HG03060 (cell line): Measurements from ENCODE around the gene IFNL2.

Source experiments
- ATAC-seq: cut with Tn5 transposase; IDR thresholded peaks from one replicate; pipeline ENCODE4 v1.9.1; 2021; ENCODE audit warnings: low read depth, moderate number of reproducible peaks; ENCODE audit not compliant: unreplicated experiment

Gene IFNL2

DNA sequence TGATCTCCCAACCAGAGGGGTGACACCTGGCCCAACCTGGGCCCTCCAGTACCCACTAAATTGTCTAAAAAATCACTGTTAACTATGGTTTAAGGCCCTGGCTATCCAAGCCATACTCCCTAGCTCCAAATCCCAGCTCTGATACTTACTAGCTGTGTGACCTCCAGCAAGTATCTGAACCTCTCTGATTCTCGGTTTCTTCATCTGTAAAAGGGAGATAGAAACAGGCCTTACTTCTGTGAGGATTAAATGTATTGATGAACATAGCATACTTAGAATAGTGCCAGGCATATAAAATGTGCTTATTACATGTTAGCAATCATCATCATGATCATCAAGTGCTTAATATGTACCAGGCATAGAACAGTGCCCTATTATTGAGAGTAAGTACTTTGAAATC is 47.7 kb downstream of the IFNL2 start:
- no peak for ATAC-seq

DNA sequence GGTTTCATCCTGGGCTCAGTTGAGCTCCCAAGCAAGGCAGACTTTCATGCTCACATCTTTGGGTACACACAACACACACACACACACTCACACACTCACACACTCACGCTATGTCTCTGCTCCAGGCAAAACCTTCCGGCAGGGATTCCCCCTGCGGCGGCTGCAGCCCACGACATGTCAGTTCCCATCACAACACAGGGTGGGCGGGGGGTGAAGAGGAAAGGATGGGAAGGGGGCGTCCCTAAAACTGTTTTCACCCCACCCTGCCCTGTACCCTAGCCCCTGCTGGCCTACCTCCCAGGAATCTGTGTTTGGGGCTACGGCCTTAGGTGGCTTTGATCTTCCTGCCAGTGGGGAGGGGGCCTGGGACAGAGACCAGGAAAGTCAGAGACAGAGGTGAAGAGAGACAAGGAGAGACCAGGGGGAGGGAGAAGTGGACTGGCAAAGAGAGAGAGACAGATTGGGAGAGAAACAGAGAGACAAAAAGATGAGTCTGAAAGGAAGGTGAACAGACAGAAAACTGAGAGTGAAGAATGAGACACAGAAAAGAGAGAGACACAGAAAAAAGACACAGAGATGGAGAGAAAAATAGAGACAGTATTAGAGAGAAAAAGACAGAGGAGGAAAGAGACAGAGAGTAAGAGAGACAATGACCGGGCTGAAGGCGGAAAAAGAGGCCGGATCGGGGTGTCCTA is 48.6 kb downstream of the IFNL2 start:
- no peak for ATAC-seq

DNA sequence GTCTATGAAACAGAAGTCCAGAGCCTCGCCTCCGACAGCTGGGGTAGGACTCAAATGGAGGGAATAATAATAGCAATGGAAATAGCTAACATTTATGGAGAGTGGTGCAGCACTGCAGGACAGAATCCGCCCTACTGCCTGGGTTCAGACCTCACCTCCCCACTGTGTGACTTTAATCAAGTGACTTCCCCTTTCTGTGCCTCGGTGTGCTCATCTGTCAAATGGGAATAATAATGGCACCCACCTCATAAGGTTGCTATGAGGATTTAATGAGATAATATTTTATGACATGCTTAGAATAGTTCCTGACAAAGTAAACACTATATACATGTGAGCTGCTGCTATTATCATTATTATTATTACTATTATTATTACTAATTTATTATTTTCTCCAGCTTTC is 49.3 kb downstream of the IFNL2 start:
- ATAC-seq = no peak

DNA sequence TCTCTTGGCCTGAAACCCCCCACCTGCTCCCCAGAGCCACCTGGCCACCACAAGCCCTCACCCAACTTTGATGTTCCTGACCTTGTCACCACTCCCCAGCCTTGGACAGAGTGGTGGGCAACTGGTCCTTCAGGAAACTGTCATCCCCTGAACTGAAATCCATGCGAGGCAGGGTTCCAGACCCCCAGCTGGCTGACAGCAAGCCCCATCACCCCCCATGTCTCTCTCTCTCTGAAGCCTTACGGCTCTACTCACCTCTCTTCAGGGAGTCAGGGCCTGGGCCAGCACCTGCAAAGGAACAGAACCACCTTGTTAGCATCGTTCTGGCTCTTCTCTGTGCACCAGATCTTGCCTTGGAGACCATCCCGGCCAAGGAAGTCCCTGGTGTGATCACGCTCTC is 49.9 kb downstream of the IFNL2 start:
- no peak for ATAC-seq

DNA sequence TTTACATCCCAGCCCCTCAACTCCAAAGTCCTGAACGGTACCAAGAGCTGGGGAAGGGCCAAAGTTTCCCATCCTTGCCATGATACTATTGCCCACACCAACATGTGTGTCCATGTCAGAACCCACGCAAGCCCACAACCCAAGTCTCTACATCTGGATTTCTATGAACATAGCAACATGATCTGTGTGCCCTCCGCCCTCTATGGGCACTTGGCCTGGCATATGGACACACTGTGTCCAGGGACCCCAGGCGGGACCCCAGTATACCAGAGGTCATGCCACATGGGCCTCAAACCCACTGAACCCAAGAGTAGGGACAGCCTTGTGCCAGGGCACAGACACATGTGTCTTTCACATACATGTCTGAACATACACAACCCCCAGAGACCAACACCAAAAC is 50.5 kb downstream of the IFNL2 start:
- no peak for ATAC-seq

DNA sequence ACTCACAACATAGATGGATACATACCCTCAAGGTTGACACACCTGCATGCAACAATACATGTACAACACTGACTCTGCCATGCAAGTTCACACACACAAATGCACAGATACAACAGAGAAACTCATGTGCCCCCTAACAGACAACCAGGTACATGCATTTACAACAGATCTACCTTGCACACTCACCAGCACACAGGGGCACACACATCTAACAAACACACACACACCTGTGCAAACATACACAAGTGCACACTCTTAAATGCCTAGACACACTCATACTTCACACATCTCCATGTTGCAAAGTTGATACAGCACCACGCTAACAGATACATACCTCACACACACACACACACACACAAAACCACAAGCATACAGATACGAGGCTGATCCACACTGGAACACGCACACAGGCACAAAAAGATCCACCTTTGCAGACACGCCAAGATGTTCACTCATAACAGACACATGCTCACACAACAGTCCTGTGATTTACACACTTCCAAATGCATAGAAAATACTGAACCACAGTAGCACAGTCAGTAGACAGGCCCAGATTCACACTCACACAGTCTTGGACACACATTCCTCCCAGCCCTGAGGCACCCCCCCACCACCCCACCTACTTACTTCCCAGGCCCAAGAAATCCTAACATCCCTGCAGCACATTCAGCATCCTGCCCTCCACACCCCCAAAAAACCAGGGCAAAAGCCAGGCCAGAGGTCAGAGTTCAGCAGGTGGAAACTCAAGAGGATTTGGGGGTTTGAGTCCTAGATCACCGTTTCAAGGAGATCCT is 51.1 kb downstream of the IFNL2 start:
- ATAC-seq = no peak
